Activated B cell treated with CpG ODN at 0.5 μM for 24 hours (primary cell): ENCODE data around the gene MICOS13. TPM values are rescaled to one million over a fixed set of nuclear protein-coding genes. Genes with fewer than 3 reads are reported as not detected.

Source experiments
- ATAC-seq: fragments of 200-7000 bp; cut with Tn5 transposase; one replicate; pipeline ENCODE4 v1.10.0; 2021; ENCODE audit warnings: low read depth, mild to moderate bottlenecking, moderate library complexity
- CTCF ChIA-PET: fragments of 350-600 bp; sonication (Branson Sonifier 250); formaldehyde crosslinking; loops from one replicate; lab custom pipeline; 2021; ENCODE audit warnings: antibody characterized with exemption; lab: Charles Lee
- POLR2A ChIA-PET: fragments of 350-600 bp; sonication (Branson Sonifier 250); formaldehyde crosslinking; loops from one replicate; lab custom pipeline; 2021; ENCODE audit warnings: antibody characterized with exemption; lab: Charles Lee
- DNase-seq: peaks from one replicate; pipeline ENCODE4 v3.0.0; 2022
- H3K27ac Mint-ChIP-seq: one replicate; pipeline ENCODE4 v1.8.0; 2020; ENCODE audit warnings: mixed read lengths
- H3K27me3 Mint-ChIP-seq: one replicate; pipeline ENCODE4 v1.8.0; 2021; ENCODE audit warnings: mixed read lengths
- H3K36me3 Mint-ChIP-seq: one replicate; pipeline ENCODE4 v1.8.0; 2021; ENCODE audit warnings: low read depth, mixed read lengths
- H3K4me1 Mint-ChIP-seq: one replicate; pipeline ENCODE4 v1.8.0; 2021; ENCODE audit warnings: mixed read lengths
- H3K4me3 Mint-ChIP-seq: one replicate; pipeline ENCODE4 v1.8.0; 2020; ENCODE audit warnings: mild to moderate bottlenecking, mixed read lengths
- H3K9me3 Mint-ChIP-seq: one replicate; pipeline ENCODE4 v1.8.0; 2020; ENCODE audit warnings: mixed read lengths
- intact Hi-C: fragments of 100-400 bp; cut with micrococcal nuclease; formaldehyde crosslinking; loops from one replicate; pipeline ENCODE4 v1.15.1; 2024
- total RNA-seq: library from RNA; stranded (reverse); gene quantifications from 2 replicates; pipeline ENCODE4 v1.2.3, GENCODE V29; 2022
- TF ChIP-seq, protein P1 (sequence below): fragments of 200-600 bp; IDR thresholded peaks from one replicate; pipeline ENCODE4 v1.8.0; 2022; ENCODE audit warnings: antibody characterized with exemption, mild to moderate bottlenecking

MICOS13 gene
- total RNA-seq, 1 donor from 2014 or later: 60.8 TPM

DNA sequence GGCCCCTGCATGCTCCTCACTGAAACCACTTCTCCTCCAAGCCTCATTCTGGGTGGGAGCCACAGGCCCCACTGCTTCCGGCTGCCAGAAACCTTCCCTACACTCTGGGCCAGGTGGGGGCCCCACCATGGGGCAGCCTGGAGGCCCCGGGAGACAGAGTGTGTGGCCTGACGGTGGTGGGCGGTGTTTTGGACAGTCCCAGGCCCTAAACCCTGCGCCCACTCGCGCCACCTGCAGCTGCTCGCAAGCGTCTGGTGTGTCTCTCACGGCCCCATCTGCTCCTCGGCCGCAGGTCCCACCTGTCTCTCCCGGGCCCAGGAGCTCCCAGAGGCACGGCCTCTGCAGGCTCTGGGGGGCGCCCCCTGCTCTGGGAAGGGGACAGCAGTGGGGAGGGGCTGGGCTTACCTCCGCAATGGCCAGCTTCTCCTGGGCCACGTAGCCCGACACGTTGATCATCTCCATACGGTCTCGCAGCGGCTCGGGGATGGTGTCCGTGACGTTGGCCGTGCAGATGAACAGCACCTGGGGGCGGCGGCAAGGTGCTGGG, 15.4 kb upstream of the MICOS13 start:
- ChIA-PET POLR2A (interaction anchor here (1.1 kb wide), 1 partner anchor 9 kb away, joined by 4 read pairs; no protein-coding TSS in a partner anchor), CTCF (no interaction called here)
- TF ChIP-seq, protein P1, sequence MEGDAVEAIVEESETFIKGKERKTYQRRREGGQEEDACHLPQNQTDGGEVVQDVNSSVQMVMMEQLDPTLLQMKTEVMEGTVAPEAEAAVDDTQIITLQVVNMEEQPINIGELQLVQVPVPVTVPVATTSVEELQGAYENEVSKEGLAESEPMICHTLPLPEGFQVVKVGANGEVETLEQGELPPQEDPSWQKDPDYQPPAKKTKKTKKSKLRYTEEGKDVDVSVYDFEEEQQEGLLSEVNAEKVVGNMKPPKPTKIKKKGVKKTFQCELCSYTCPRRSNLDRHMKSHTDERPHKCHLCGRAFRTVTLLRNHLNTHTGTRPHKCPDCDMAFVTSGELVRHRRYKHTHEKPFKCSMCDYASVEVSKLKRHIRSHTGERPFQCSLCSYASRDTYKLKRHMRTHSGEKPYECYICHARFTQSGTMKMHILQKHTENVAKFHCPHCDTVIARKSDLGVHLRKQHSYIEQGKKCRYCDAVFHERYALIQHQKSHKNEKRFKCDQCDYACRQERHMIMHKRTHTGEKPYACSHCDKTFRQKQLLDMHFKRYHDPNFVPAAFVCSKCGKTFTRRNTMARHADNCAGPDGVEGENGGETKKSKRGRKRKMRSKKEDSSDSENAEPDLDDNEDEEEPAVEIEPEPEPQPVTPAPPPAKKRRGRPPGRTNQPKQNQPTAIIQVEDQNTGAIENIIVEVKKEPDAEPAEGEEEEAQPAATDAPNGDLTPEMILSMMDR: no peak
- Mint-ChIP-seq H3K36me3 (peaks cover 66% of the 10 kb centered on the region), H3K4me1 (peaks cover 18% of the 10 kb centered on the region), H3K27ac (no peak overlapping the region), H3K27me3 (no peaks in the 10 kb centered on the region), H3K9me3 (no peaks in the 10 kb centered on the region), H3K4me3 (no peak overlapping the region)
- ATAC-seq (no peak), DNase-seq (no peak)
- intact Hi-C loops: no loop called here

DNA sequence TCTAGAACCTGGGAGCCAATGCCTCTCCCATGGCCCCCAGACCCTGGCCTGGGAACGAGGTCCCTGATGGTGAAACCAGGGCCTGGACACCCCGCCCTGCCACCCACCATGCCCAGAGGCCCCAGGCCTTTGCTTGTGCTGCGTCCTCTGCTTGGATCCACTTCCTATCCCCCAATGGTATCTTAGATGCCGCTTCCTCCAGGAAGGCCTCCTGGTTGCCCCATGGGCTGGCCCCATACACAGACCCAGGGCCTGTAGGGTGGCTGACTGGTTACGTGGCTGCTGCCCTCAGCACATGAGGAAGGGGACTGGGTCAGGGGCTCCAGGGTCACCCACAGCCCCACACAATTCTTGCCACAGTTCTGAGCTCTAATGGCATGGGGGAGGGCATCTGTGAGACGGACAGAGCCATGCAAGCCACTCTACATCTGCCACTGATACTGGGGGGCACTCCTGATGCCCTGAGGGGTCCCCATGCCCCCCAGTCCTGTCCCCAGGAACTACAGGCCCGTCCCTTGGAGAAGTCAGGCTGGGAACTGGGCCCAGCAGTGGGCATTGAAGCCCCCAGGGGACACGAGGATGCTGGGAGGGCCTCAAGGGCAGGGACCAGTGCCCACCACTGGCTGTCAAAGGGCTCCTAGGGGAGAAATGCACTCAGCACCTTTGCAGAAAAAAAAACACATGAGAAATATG, 14.8 kb upstream of the MICOS13 start:
- peaks cover 67% of the 10 kb centered on the region for H3K36me3 Mint-ChIP-seq
- DNase-seq (no peak), ATAC-seq (no peak)
- no peaks in the 10 kb centered on the region for H3K27me3 Mint-ChIP-seq
- H3K27ac Mint-ChIP-seq: no peak overlapping the region
- H3K9me3 Mint-ChIP-seq: no peaks in the 10 kb centered on the region
- TF ChIP-seq, protein P1: no peak
- peaks cover 24% of the 10 kb centered on the region for H3K4me1 Mint-ChIP-seq
- intact Hi-C loops: no loop called here
- no peak overlapping the region for H3K4me3 Mint-ChIP-seq
- POLR2A ChIA-PET: interaction anchor here (1.1 kb wide), 1 partner anchor 8 kb away, joined by 4 read pairs; no protein-coding TSS in a partner anchor
- CTCF ChIA-PET: no interaction called here

DNA sequence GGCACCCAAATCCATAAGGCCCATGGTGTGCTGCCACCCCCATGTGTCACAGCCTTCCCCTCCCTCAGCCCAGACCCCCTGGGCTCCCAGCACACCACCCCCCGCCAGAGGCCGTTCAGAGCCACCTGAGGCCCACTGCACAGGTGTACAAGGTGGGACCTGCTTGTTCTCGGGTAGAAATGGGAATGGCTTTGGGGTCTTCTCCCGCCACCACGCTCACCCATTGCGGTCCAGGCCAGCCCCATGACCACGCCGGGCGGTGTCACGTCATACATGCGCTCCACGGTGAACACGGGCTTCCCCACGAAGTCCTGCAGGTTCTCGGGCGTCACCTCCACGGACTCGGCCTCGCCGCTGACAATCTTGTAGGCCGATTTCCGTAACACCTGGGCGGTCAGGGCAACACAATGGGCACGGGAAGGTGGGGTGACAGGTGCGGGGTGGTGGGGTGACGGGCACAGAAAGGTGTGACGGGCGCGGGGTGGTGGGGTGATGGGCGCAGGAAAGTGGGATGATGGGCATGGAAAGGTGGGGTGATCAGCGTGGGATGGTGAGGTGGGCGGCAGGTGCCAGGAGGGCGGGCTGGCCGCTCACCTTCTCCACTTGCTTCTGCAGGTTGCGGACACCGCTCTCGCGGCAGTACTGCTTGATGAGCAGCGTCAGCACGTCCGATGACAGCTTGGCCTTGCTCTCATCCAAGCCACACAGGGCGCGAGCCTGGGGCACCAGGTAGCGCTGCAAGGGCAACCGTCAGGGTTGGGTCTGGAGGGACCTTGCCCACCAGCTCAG, 14.0 kb upstream of the MICOS13 start:
- Mint-ChIP-seq H3K27me3 (no peaks in the 10 kb centered on the region), H3K9me3 (no peaks in the 10 kb centered on the region), H3K4me3 (no peak overlapping the region), H3K27ac (no peak overlapping the region), H3K4me1 (peaks cover 28% of the 10 kb centered on the region), H3K36me3 (peaks cover 66% of the 10 kb centered on the region)
- intact Hi-C loops: no loop called here
- CTCF ChIA-PET: no interaction called here
- TF ChIP-seq, protein P1: no peak
- POLR2A ChIA-PET: no interaction called here
- ATAC-seq (no peak), DNase-seq (no peak)

DNA sequence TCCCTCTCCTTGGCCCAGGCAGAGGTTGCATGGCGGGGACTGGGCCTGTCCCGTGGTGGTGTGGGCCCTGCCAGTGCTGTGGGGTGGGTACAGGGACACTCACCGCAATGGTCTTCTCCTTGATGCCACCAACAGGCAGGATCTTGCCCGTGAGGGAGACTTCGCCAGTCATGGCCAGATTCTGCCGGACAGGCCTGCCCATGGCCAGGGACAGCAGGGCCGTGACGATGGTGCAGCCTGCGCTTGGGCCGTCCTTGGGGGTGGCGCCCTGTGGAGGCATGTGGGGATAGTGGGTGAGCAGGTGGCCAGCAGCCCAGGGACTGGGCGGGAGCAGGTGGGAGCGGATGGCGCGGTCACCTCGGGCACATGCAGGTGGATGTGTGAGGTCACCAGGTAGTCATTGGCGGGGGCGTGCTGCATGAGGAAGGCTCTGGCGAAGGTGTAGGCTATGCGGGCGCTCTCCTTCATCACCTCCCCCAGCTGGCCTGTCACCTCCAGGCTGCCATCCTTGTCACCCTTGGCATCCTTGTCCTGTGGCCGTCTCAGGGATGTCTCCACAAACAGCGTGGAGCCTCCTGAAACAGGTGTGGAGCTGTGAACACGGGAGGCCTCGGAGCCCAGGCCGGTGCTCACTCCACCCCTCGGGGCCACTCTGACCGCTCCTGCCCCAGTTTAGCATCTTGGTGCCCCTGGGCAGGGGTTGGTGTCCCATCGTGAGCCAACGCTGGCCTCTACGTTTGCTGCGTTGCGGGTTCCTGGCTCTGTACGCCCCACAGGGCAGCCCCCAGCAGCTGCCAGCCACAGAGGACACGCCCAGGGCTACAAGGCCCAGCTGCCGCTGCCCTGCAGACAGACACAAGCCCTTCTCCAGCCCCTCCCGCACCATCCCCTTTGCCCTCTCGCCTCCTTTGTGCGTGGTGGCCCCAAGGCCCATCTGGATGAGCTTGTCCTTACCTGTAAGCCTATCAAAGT, 13.2 kb upstream of the MICOS13 start:
- ATAC-seq: no peak
- Mint-ChIP-seq H3K27me3 (no peaks in the 10 kb centered on the region), H3K9me3 (no peaks in the 10 kb centered on the region), H3K36me3 (peaks cover 59% of the 10 kb centered on the region), H3K4me1 (peaks cover 27% of the 10 kb centered on the region), H3K4me3 (no peak overlapping the region), H3K27ac (no peak overlapping the region)
- no peak for DNase-seq
- TF ChIP-seq, protein P1: no peak
- ChIA-PET POLR2A (no interaction called here), CTCF (no interaction called here)
- intact Hi-C loops: no loop called here
